Panc1 (cell line): ENCODE measurements around the gene FOXK1. TPM values are rescaled to one million over a fixed set of nuclear protein-coding genes. Genes with fewer than 3 reads are reported as not detected.

Experiments
- ATAC-seq: fragments of 200-7000 bp; cut with Tn5 transposase; 2 replicates; pipeline ENCODE4 v1.9.1; 2020; ENCODE audit warnings: mild to moderate bottlenecking, moderate library complexity
- BruUV-seq: library from RNA; stranded (reverse); fragments of 400-500 nt; replicated peaks from 2 replicates; lab custom pipeline; 2021; lab: Mats Ljungman, UMichigan
- CTCF ChIA-PET: fragments of 300-600 bp; sonication (Branson Sonifier 250); formaldehyde crosslinking; loops from one replicate; lab custom pipeline; 2022; ENCODE audit warnings: antibody characterized with exemption; lab: Charles Lee
- POLR2A ChIA-PET: fragments of 300-600 bp; sonication (Branson Sonifier 250); formaldehyde crosslinking; loops from one replicate; lab custom pipeline; 2022; ENCODE audit warnings: antibody characterized with exemption; lab: Charles Lee
- DNase-seq: peaks from one replicate; pipeline ENCODE4 v3.0.0-alpha.2; 2010; ENCODE audit warnings: low read depth, low spot score
- H3K27ac ChIP-seq: 2 replicates; pipeline ENCODE4 v1.5.1; 2011; ENCODE audit warnings: mild to moderate bottlenecking, low read length, inconsistent platforms
- H3K27me3 ChIP-seq: fragments of 200-500 bp; sonication (Bioruptor generic); 2 replicates; pipeline ENCODE4 v1.6.0; 2014; ENCODE audit warnings: low read length, inconsistent platforms; ENCODE audit not compliant: control insufficient read depth, insufficient read depth
- H3K36me3 ChIP-seq: fragments of 200-500 bp; sonication (Bioruptor generic); 2 replicates; pipeline ENCODE4 v1.5.1; 2014; ENCODE audit warnings: inconsistent platforms, mild to moderate bottlenecking, low read length, moderate library complexity; ENCODE audit not compliant: control insufficient read depth, insufficient read depth
- H3K4me1 ChIP-seq: 2 replicates; pipeline ENCODE4 v1.5.1; 2011; ENCODE audit warnings: inconsistent platforms, mild to moderate bottlenecking, low read length, moderate library complexity; ENCODE audit not compliant: control insufficient read depth, insufficient read depth
- H3K4me3 ChIP-seq, 2 experiments: 2 replicates each; pipeline ENCODE4 v1.5.1; 2011 to 2012; ENCODE audit warnings: low read depth in 2 of 2, low read length in 2 of 2, mild to moderate bottlenecking in 2 of 2, inconsistent platforms in 1 of 2, moderate library complexity in 1 of 2
- H3K9me3 ChIP-seq: fragments of 200-500 bp; sonication (Bioruptor generic); 2 replicates; pipeline ENCODE4 v1.5.1; 2014; ENCODE audit warnings: low read depth, mild to moderate bottlenecking, inconsistent platforms, low read length, moderate library complexity; ENCODE audit not compliant: control insufficient read depth, insufficient read depth
- CTCF ChIP-seq: fragments of 450-650 bp; IDR thresholded peaks from 2 replicates; pipeline ENCODE4 v1.5.1; 2017; ENCODE audit warnings: mild to moderate bottlenecking
- POLR2AphosphoS5 ChIP-seq: IDR thresholded peaks from 2 replicates; pipeline ENCODE4 v1.6.1; 2012; ENCODE audit warnings: mild to moderate bottlenecking, low read depth, low read length, moderate library complexity
- REST ChIP-seq, 2 experiments: IDR thresholded peaks; 2 replicates each; pipeline ENCODE4 v1.6.1; 2011 to 2012; ENCODE audit warnings: low read depth in 2 of 2, control low read depth in 1 of 2, low read length in 1 of 2, mild to moderate bottlenecking in 1 of 2, moderate library complexity in 1 of 2; ENCODE audit not compliant: insufficient read depth in 1 of 2
- SIN3A ChIP-seq: IDR thresholded peaks from 2 replicates; pipeline ENCODE4 v1.6.1; 2012; ENCODE audit warnings: low read depth, mild to moderate bottlenecking, low read length, moderate library complexity, borderline replicate concordance; ENCODE audit not compliant: insufficient read depth
- TCF7L2 ChIP-seq: IDR thresholded peaks from 2 replicates; pipeline ENCODE4 v1.6.1; 2011; ENCODE audit warnings: mild to moderate bottlenecking, low read depth, low read length, inconsistent platforms
- in situ Hi-C: cut with HindIII; loops from 2 replicates; pipeline ENCODE4 v1.10.0; 2016; ENCODE audit warnings: low sequenced_read_pairs, low pct_unique_long_range_greater_than_20kb
- intact Hi-C: fragments of 100-400 bp; cut with micrococcal nuclease; formaldehyde crosslinking; loops from one replicate; pipeline ENCODE4 v1.10.0; 2022; ENCODE audit not compliant: unreplicated experiment
- total RNA-seq: library from RNA; stranded (reverse); gene quantifications from one replicate; pipeline ENCODE4 v1.2.1, GENCODE V29; 2021; ENCODE audit not compliant: unreplicated experiment

The FOXK1 gene
- total RNA-seq, 1 experiment from 2014 or later, result 72.7 TPM

GRCh38 chr7:4730276-4730675, 48.2 kb downstream of the FOXK1 start:
- in situ Hi-C loops (no loop called here), intact Hi-C loops (no loop called here)
- no peaks in the 10 kb centered on the region for H3K36me3 ChIP-seq

GRCh38 chr7:4730971-4731370, 48.9 kb downstream of the FOXK1 start:
- Histone ChIP-seq H3K4me3 (no peak overlapping the region), H3K27me3 (no peaks in the 10 kb centered on the region), H3K4me1 (0 out of 2 replicates have a peak, but pooled peaks cover under 1% of the 10 kb centered on the region), H3K27ac (no peak overlapping the region), H3K9me3 (no peaks in the 10 kb centered on the region), H3K36me3 (no peaks in the 10 kb centered on the region)
- in situ Hi-C loops, result no loop called here
- DNase-seq (no peak), ATAC-seq (no peak)
- no TSS peak for BruUV-seq
- intact Hi-C loops, result no loop called here
- ChIA-PET CTCF (no interaction called here), POLR2A (no interaction called here)
- TF ChIP-seq TCF7L2 (no peak), CTCF (no peak)

More at GRCh38 chr7:4730276-4730675, 48.2 kb downstream of the FOXK1 start:
- ChIA-PET POLR2A (no interaction called here), CTCF (no interaction called here)
- no peak for TF ChIP-seq TCF7L2
- no peak for TF ChIP-seq POLR2AphosphoS5
- TF ChIP-seq SIN3A, result no peak
- no peak for TF ChIP-seq CTCF
- no peak for TF ChIP-seq REST (IDR thresholded peaks at IDR 0.05; ENCODE audit: insufficient read depth in 1 of 2, low read depth in 2 of 2, low read length in 1 of 2)
- BruUV-seq, result no TSS peak
- Histone ChIP-seq H3K27me3 (no peaks in the 10 kb centered on the region), H3K9me3 (no peaks in the 10 kb centered on the region), H3K4me3 (no peak overlapping the region), H3K27ac (no peak overlapping the region), H3K4me1 (peaks cover 5% of the 10 kb centered on the region; the same call in 1 of the 2 replicates)
- DNase-seq, result no peak
- no peak for ATAC-seq
